ENCODE measurements around the gene FIBCD1. TPM values are rescaled to one million over a fixed set of nuclear protein-coding genes. Genes with fewer than 3 reads are reported as not detected.

FIBCD1 gene
- total RNA-seq, 1 donor from 2014 or later, result not detected

- no peaks in the 10 kb centered on the region for H3K27me3 Mint-ChIP-seq (ENCODE audit: low read depth)
Observed at GRCh38 chr9:130890124-130890523, 48.9 kb downstream of the FIBCD1 start.

DNA sequence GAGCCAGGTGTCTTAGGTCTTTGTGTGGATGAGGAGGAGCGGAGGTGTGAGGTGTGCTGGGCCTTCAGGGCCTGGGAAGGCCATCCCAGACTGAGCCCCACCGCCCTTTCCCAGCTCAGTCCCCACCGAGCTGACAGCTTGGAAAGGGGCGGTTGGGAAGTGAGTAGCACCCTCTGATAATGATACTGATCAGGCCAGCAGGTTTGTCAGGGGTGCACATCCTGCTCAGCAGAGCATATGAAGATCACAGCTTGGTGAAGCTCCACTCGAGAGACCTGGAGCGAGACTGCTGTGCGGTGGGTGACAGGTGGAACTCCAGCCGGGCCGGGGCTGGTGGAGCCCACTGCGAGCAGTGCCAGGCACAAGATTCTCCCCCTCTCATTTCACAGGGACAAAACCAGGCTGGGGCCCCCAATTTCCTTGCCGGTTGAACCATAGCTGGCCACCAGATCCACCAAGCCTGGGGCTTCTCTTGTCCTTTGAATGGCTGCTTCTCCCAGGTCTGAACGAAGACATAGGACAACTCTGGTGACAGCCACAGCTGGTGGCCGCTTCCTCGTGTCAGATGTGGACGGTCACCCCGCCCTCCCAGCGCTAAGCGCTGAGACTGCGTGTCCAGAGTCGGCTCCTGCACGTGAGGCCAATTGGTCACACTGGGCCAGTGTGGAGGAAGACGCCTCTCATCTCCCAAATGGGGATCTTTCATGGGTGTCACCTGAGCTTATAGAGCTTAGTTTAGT is 50.7 kb downstream of the FIBCD1 start:
- intact Hi-C loops (cut with micrococcal nuclease), result no loop called here
- H3K9me3 Mint-ChIP-seq, result no peaks in the 10 kb centered on the region
- no peaks in the 10 kb centered on the region for H3K27me3 Mint-ChIP-seq (ENCODE audit: low read depth)
- H3K4me3 Mint-ChIP-seq (ENCODE audit: low read depth), result no peak overlapping the region
- no peak overlapping the region for H3K27ac Mint-ChIP-seq
- DNase-seq (ENCODE audit: low spot score), result no peak
- H3K4me1 Mint-ChIP-seq (ENCODE audit: low read depth), result no peaks in the 10 kb centered on the region
- H3K36me3 Mint-ChIP-seq (ENCODE audit: low read depth), result peaks cover 11% of the 10 kb centered on the region

More at GRCh38 chr9:130890124-130890523, 48.9 kb downstream of the FIBCD1 start:
- Mint-ChIP-seq H3K27ac (no peak overlapping the region), H3K36me3 (ENCODE audit: low read depth) (peaks cover 9% of the 10 kb centered on the region), H3K4me1 (ENCODE audit: low read depth) (no peaks in the 10 kb centered on the region), H3K4me3 (ENCODE audit: low read depth) (no peak overlapping the region), H3K9me3 (no peaks in the 10 kb centered on the region)
- intact Hi-C loops (cut with micrococcal nuclease), result no loop called here
- DNase-seq (ENCODE audit: low spot score), result no peak

DNA sequence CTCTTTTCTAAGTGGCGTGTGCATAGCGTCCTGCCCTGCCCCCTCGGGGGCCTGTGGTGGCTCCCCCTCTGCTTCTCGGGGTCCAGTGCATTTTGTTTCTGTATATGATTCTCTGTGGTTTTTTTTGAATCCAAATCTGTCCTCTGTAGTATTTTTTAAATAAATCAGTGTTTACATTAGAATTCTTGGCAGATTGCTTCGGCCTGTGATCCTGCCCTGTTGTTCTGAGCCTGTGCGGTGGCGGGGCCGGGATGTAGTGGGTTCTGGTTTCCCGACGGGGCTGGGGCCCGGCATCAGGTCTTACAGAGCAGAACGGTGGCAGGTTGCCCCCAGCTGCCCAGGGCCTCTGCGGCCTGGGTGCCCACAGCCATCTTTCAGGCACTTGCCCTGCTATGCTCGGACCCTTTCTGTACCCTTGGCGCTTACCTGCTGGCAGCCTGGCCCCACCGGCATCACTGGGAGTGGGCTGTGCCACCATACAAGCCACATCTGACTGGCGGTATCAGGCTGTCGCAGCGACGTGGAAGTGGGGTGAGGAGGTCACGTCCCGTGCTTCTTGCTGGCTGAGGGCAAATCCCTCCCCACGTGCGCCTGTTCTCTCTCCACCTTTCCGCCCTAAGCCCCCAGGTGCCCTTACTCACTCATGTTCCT is 51.4 kb downstream of the FIBCD1 start:
- no peaks in the 10 kb centered on the region for H3K4me1 Mint-ChIP-seq (ENCODE audit: low read depth)
- no peaks in the 10 kb centered on the region for H3K9me3 Mint-ChIP-seq
- no peak overlapping the region for H3K27ac Mint-ChIP-seq
- intact Hi-C loops (cut with micrococcal nuclease), result no loop called here
- no peaks in the 10 kb centered on the region for H3K27me3 Mint-ChIP-seq (ENCODE audit: low read depth)
- H3K4me3 Mint-ChIP-seq (ENCODE audit: low read depth), result no peak overlapping the region
- DNase-seq (ENCODE audit: low spot score), result no peak
- H3K36me3 Mint-ChIP-seq (ENCODE audit: low read depth), result peaks cover 11% of the 10 kb centered on the region

DNA sequence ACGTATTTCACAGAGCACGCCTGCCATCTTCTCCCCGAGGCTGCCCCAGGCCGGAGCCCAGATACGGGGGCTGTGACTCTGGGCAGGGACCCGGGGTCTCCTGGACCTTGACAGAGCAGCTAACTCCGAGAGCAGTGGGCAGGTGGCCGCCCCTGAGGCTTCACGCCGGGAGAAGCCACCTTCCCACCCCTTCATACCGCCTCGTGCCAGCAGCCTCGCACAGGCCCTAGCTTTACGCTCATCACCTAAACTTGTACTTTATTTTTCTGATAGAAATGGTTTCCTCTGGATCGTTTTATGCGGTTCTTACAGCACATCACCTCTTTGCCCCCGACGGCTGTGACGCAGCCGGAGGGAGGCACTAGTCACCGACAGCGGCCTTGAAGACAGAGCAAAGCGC is 52.1 kb downstream of the FIBCD1 start:
- Mint-ChIP-seq H3K27me3 (ENCODE audit: low read depth) (no peaks in the 10 kb centered on the region), H3K36me3 (ENCODE audit: low read depth) (peaks cover 11% of the 10 kb centered on the region), H3K4me1 (ENCODE audit: low read depth) (no peaks in the 10 kb centered on the region), H3K4me3 (ENCODE audit: low read depth) (no peak overlapping the region), H3K27ac (no peak overlapping the region), H3K9me3 (no peaks in the 10 kb centered on the region)
- DNase-seq (ENCODE audit: low spot score), result no peak
- intact Hi-C loops (cut with micrococcal nuclease), result no loop called here

DNA sequence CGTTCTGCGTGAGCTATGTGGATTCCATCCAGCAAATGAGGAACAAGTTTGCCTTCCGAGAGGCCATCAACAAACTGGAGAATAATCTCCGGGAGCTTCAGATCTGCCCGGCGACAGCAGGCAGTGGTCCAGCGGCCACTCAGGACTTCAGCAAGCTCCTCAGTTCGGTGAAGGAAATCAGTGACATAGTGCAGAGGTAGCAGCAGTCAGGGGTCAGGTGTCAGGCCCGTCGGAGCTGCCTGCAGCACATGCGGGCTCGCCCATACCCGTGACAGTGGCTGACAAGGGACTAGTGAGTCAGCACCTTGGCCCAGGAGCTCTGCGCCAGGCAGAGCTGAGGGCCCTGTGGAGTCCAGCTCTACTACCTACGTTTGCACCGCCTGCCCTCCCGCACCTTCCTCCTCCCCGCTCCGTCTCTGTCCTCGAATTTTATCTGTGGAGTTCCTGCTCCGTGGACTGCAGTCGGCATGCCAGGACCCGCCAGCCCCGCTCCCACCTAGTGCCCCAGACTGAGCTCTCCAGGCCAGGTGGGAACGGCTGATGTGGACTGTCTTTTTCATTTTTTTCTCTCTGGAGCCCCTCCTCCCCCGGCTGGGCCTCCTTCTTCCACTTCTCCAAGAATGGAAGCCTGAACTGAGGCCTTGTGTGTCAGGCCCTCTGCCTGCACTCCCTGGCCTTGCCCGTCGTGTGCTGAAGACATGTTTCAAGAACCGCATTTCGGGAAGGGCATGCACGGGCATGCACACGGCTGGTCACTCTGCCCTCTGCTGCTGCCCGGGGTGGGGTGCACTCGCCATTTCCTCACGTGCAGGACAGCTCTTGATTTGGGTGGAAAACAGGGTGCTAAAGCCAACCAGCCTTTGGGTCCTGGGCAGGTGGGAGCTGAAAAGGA is 53.3 kb downstream of the FIBCD1 start:
- Mint-ChIP-seq H3K27me3 (ENCODE audit: low read depth) (no peaks in the 10 kb centered on the region), H3K4me1 (ENCODE audit: low read depth) (no peaks in the 10 kb centered on the region), H3K36me3 (ENCODE audit: low read depth) (peaks cover 11% of the 10 kb centered on the region), H3K9me3 (no peaks in the 10 kb centered on the region), H3K27ac (no peak overlapping the region), H3K4me3 (ENCODE audit: low read depth) (no peak overlapping the region)
- intact Hi-C loops (cut with micrococcal nuclease), result no loop called here
- DNase-seq (ENCODE audit: low spot score), result no peak

- Mint-ChIP-seq H3K9me3 (no peaks in the 10 kb centered on the region), H3K4me3 (ENCODE audit: low read depth) (no peak overlapping the region), H3K27me3 (ENCODE audit: low read depth) (no peaks in the 10 kb centered on the region), H3K27ac (no peak overlapping the region), H3K36me3 (ENCODE audit: low read depth) (peaks cover 11% of the 10 kb centered on the region), H3K4me1 (ENCODE audit: low read depth) (no peaks in the 10 kb centered on the region)
- intact Hi-C loops (cut with micrococcal nuclease), result no loop called here
- DNase-seq (ENCODE audit: low spot score), result no peak
Observed at GRCh38 chr9:130884542-130885483, 54.2 kb downstream of the FIBCD1 start.

DNA sequence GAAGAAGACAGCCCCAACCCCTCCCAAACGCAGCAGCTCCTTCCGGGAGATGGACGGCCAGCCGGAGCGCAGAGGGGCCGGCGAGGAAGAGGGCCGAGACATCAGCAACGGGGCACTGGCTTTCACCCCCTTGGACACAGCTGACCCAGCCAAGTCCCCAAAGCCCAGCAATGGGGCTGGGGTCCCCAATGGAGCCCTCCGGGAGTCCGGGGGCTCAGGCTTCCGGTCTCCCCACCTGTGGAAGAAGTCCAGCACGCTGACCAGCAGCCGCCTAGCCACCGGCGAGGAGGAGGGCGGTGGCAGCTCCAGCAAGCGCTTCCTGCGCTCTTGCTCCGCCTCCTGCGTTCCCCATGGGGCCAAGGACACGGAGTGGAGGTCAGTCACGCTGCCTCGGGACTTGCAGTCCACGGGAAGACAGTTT is 54.9 kb downstream of the FIBCD1 start:
- peaks cover 15% of the 10 kb centered on the region for H3K36me3 Mint-ChIP-seq (ENCODE audit: low read depth)
- no peaks in the 10 kb centered on the region for H3K27me3 Mint-ChIP-seq (ENCODE audit: low read depth)
- no peak for DNase-seq (ENCODE audit: low spot score)
- intact Hi-C loops (cut with micrococcal nuclease), result no loop called here
- H3K4me1 Mint-ChIP-seq (ENCODE audit: low read depth), result no peaks in the 10 kb centered on the region
- H3K4me3 Mint-ChIP-seq (ENCODE audit: low read depth), result no peak overlapping the region
- no peak overlapping the region for H3K27ac Mint-ChIP-seq
- H3K9me3 Mint-ChIP-seq, result no peaks in the 10 kb centered on the region

GRCh38 chr9:130883479-130883878 is 55.6 kb downstream of the FIBCD1 start:
- no peaks in the 10 kb centered on the region for H3K9me3 Mint-ChIP-seq
- peaks cover 17% of the 10 kb centered on the region for H3K36me3 Mint-ChIP-seq (ENCODE audit: low read depth)
- no peak overlapping the region for H3K27ac Mint-ChIP-seq
- H3K4me1 Mint-ChIP-seq (ENCODE audit: low read depth), result no peaks in the 10 kb centered on the region
- DNase-seq (ENCODE audit: low spot score), result no peak
- intact Hi-C loops (cut with micrococcal nuclease), result no loop called here
- no peaks in the 10 kb centered on the region for H3K27me3 Mint-ChIP-seq (ENCODE audit: low read depth)
- no peak overlapping the region for H3K4me3 Mint-ChIP-seq (ENCODE audit: low read depth)

DNA sequence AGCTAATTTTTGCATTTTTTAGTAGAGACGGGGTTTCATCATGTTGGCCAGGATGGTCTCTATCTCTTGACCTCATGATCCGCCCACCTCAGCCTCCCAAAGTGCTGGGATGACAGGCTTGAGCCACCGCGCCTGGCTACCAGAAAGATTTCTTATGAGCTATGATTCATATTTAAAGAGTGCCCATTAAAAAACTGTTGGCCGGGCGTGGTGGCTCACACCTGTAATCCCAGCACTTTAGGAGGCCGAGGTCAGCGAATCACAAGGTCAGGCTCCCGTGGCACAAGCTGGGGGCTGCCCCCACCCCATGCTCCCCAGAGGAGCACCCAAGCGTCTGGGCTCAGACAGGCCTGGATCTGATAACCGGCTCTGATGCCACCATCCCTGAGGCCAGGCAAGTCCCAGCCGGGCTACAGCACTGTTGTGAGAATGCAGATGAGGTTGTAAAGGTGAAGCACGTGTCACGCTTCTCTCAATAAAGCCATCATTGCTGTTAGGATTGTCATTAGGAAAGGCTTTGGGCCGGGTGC is 56.3 kb downstream of the FIBCD1 start:
- Mint-ChIP-seq H3K27me3 (ENCODE audit: low read depth) (no peaks in the 10 kb centered on the region), H3K9me3 (no peaks in the 10 kb centered on the region), H3K36me3 (ENCODE audit: low read depth) (peaks cover 17% of the 10 kb centered on the region), H3K27ac (no peak overlapping the region), H3K4me3 (ENCODE audit: low read depth) (no peak overlapping the region), H3K4me1 (ENCODE audit: low read depth) (no peaks in the 10 kb centered on the region)
- intact Hi-C loops (cut with micrococcal nuclease), result no loop called here
- no peak for DNase-seq (ENCODE audit: low spot score)

DNA sequence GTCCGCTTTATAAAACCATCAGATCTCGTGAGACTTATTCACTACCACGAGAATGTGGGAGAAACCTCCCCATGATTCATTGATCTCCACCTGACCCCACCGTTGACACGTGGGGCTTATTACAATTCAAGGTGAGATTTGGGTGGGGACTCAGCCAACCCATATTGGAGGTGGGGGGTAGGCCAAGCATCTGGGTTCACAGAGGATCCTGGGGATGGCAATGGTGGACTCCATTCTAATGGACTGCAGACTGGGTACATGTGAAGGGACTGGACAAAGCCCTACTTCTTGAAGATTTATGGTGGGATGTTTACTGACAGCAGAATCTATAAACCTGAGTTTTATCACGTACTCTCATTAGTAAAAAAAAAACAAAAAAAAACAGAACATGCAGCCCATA is 57.5 kb downstream of the FIBCD1 start:
- no peaks in the 10 kb centered on the region for H3K4me1 Mint-ChIP-seq (ENCODE audit: low read depth)
- H3K36me3 Mint-ChIP-seq (ENCODE audit: low read depth), result peaks cover 15% of the 10 kb centered on the region
- no peak overlapping the region for H3K27ac Mint-ChIP-seq
- intact Hi-C loops (cut with micrococcal nuclease), result no loop called here
- H3K9me3 Mint-ChIP-seq, result no peaks in the 10 kb centered on the region
- DNase-seq (ENCODE audit: low spot score), result no peak
- no peak overlapping the region for H3K4me3 Mint-ChIP-seq (ENCODE audit: low read depth)
- H3K27me3 Mint-ChIP-seq (ENCODE audit: low read depth), result no peaks in the 10 kb centered on the region

DNA sequence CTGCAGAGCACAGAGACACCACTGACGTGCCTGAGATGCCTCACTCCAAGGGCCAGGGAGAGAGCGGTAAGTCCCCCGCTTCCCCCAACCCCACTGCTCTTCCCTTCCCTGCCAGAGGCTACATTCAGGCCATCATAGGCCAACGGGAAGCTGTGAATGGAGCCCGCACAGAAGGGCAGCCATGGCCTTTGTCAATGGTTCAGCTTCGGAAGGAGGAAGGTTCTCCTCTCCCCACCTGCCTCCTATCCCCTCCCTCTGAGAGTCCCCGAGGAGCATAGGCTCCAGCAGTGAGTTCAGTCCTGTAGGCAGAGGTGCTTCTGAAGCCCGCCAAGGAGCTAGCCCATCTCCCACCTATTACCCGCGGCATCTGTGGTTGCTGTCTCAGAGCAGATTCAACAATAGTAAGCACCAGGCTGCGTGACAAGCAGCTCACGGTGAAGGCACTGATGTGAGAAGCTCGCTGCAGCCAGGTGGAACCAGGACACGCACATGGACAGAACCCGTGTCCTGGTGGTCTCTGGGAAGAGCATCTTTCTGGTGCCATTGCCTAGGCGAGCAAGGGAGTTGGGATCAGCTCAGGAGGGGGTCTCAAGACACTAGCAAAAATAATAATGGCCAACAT is 58.3 kb downstream of the FIBCD1 start:
- intact Hi-C loops (cut with micrococcal nuclease), result no loop called here
- Mint-ChIP-seq H3K27me3 (ENCODE audit: low read depth) (no peaks in the 10 kb centered on the region), H3K4me3 (ENCODE audit: low read depth) (no peak overlapping the region), H3K9me3 (no peaks in the 10 kb centered on the region), H3K27ac (no peak overlapping the region), H3K4me1 (ENCODE audit: low read depth) (no peaks in the 10 kb centered on the region), H3K36me3 (ENCODE audit: low read depth) (peaks cover 13% of the 10 kb centered on the region)
- no peak for DNase-seq (ENCODE audit: low spot score)

Measured in activated T-helper 2 cell treated with anti-CD3 and anti-CD28 coated beads, Interferon-gamma antibody, Interleukin-2, Interleukin-4, amounts not matched to agents 10 μg/mL and 5 μg/mL and 100 μg/mL, durations not matched to agents 14 hours and 24 hours and 36 hours (primary cell).